Stimulated activated CD4-positive, alpha-beta T cell treated with anti-CD3 and anti-CD28 coated beads, Interleukin-2, amount 100 ng/mL, for 24 hours (primary cell): ENCODE measurements around the gene MYO18A.

Experiments used
- DNase-seq, 2 donors: peaks; one replicate each; pipeline ENCODE4 v3.0.0-alpha.2; 2020

The MYO18A gene

GRCh38 chr17:29146369-29146972 is 33.7 kb downstream of the MYO18A start:
- DNase-seq, result no peak

GRCh38 chr17:29145289-29146073 is 34.7 kb downstream of the MYO18A start:
- DNase-seq, result peak; percentile 66 to 70

- DNase-seq, result no peak
Observed at GRCh38 chr17:29143894-29144293, 36.3 kb downstream of the MYO18A start.

- DNase-seq, result no peak
Observed at GRCh38 chr17:29141514-29141876, 38.7 kb downstream of the MYO18A start.

- DNase-seq, result peak; percentile 45 to 47
Observed at GRCh38 chr17:29140631-29141513, 39.3 kb downstream of the MYO18A start.

GRCh38 chr17:29140051-29140621 is 40.1 kb downstream of the MYO18A start:
- DNase-seq, result peak; percentile 82 to 88

GRCh38 chr17:29138971-29139691 is 41.1 kb downstream of the MYO18A start:
- DNase-seq, result peak; percentile 46 to 51

GRCh38 chr17:29138184-29138955 is 41.8 kb downstream of the MYO18A start:
- DNase-seq, result peak; percentile 68 to 75

- DNase-seq, result peak; percentile 38 to 44
Observed at GRCh38 chr17:29136998-29137730, 43.0 kb downstream of the MYO18A start.

GRCh38 chr17:29135464-29135863 is 44.7 kb downstream of the MYO18A start:
- DNase-seq, result no peak

GRCh38 chr17:29133121-29133713 is 47.0 kb downstream of the MYO18A start:
- no peak for DNase-seq

- DNase-seq, result no peak
Observed at GRCh38 chr17:29131814-29132682, 48.1 kb downstream of the MYO18A start.

GRCh38 chr17:29129731-29130130 is 50.5 kb downstream of the MYO18A start:
- no peak for DNase-seq

- no peak for DNase-seq
Observed at GRCh38 chr17:29127840-29128239, 52.4 kb downstream of the MYO18A start.

- DNase-seq, result no peak
Observed at GRCh38 chr17:29126268-29126930, 53.8 kb downstream of the MYO18A start.

GRCh38 chr17:29125651-29126050 is 54.5 kb downstream of the MYO18A start:
- no peak for DNase-seq

GRCh38 chr17:29124925-29125273 is 55.3 kb downstream of the MYO18A start:
- no peak for DNase-seq

- peak; percentile 25 to 39 for DNase-seq
Observed at GRCh38 chr17:29124135-29124924, 55.9 kb downstream of the MYO18A start.
